ENCODE results near the gene CYTH3.
"Not testable (repeated sequence)": the region's sequence is repeated elsewhere in the genome, so short reads cannot be mapped to it uniquely, and the experiment has no call there.

Gene CYTH3, protein sequence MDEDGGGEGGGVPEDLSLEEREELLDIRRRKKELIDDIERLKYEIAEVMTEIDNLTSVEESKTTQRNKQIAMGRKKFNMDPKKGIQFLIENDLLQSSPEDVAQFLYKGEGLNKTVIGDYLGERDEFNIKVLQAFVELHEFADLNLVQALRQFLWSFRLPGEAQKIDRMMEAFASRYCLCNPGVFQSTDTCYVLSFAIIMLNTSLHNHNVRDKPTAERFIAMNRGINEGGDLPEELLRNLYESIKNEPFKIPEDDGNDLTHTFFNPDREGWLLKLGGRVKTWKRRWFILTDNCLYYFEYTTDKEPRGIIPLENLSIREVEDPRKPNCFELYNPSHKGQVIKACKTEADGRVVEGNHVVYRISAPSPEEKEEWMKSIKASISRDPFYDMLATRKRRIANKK

DNA sequence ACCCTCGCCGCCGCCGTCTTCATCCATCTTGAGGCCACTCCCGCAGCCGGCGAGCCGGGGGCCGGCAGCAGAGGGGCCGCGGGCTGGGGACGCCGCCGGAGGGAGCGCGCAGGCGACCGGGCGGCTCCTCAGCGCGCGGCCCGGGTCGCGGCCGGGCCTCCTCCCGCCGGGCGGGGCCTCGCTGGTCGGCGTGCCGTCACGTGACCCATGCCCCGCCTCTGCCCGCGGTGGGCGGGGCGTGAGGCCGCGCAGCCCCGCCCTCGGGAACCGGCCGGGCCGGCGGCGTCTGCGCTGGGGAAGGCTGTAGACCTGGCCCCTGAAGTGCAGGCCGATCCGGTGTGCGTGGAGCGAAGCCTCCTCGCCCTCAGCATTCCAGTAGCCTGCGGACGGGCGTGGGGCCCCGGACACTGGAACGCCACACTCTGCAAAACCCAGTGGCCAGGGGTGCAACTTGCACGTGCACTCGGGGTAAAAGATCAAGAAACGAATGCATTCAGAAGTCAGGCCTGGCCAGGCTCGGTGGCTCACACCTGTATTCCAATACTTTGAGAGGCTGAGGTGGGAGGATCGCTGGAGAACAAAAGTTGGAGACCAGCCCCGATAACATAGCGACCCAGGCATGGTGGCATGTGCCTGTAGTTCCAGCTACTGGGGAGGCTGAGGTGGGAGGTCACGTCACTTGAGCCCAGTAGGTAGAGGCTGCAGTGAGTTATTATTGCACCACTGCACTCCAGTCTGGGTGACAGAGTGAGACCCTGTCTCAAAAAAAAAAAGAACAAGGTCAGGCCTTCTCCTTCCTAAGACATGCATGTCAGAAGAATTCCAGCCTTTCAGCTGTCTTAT, at the start of gene CYTH3:
TSS of gene CYTH3 (minus strand) at position 144 of the 843 bp plus-strand sequence. CDS start at position 27, 117 bp downstream.
- Histone ChIP-seq H4K20me1 (peaks cover 43% of the 10 kb centered on the region), H3K4me1 (peaks cover 52% of the 10 kb centered on the region), H3K27me3 (no peaks in the 10 kb centered on the region), H3K9me3 (no peaks in the 10 kb centered on the region), H3K4me2 (peak within 1 kb of the TSS; percentile 100), H3K4me3 (peak within 1 kb of the TSS; percentile 90), H3K9ac (peak within 1 kb of the TSS; percentile 87), H3K36me3 (no peaks in the 10 kb centered on the region), H3K27ac (peak within 1 kb of the TSS; percentile 72)
- TF ChIP-seq Cebpa-rat (IDR thresholded peaks at IDR 0.05) = no peak

DNA sequence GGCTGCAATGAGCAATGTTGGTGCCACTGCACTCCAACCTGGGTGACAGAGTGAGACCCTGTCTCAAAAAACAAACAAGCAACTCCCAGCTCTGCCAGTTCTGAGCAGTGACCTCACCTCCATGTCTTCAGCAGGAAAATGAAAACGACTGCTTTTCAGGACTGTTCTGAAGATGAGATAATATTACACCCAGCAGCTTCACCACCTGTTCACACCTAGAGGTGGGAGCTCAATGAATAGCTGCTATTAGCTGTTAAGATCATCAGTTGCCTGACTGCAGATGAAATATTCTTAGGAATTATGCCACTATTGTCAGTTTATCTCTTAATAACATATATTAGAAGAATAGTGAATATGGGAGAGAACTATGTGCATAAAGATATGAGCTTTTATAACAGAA, 48.4 kb upstream of the CYTH3 start:
- no peak for TF ChIP-seq Cebpa-rat (IDR thresholded peaks at IDR 0.05)
- no peak overlapping the region for H3K27ac ChIP-seq
- no peak overlapping the region for H3K4me2 ChIP-seq
- no peaks in the 10 kb centered on the region for H3K36me3 ChIP-seq
- H4K20me1 ChIP-seq = no peaks in the 10 kb centered on the region
- peaks cover 30% of the 10 kb centered on the region for H3K4me1 ChIP-seq
- H3K9ac ChIP-seq = no peak overlapping the region
- H3K9me3 ChIP-seq = no peaks in the 10 kb centered on the region
- no peaks in the 10 kb centered on the region for H3K27me3 ChIP-seq
- no peak overlapping the region for H3K4me3 ChIP-seq

DNA sequence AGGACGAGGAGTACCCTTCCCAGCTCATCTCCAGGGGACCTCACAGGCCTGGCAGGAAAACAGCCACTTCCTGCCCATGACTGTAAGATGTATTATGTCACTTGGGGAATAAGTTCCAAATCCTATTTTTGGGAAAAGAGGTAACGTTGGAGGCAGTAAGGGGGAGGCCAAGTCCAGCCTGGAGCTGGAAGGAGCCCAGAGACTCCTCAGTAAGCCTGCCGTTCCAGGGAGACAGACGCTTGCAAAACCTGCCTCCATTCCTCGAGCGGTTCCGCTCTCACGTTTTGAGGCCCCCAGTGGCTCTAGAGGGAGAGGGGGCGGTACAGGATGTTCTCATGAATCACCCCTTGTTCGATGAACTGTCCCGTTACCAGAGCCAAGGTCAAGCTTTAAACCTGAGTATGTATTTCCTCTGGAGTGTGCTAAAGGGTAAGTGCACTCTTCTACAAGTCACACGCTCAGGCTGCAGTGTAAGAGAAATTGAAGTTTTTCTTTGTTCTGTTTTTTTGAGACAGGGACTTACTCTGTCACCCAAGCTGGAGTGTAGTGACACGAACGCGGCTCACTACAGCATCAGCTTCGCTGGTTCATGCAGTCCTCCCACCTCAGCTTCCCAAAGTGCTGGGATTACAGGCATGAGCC, 45.5 kb upstream of the CYTH3 start:
- TF ChIP-seq Cebpa-rat (IDR thresholded peaks at IDR 0.05) = no peak
- Histone ChIP-seq H3K9me3 (no peaks in the 10 kb centered on the region), H4K20me1 (no peaks in the 10 kb centered on the region), H3K27ac (peak overlapping the region; percentile 68), H3K9ac (peak overlapping the region; percentile 25), H3K4me2 (peak overlapping the region; percentile 81), H3K27me3 (no peaks in the 10 kb centered on the region), H3K36me3 (no peaks in the 10 kb centered on the region), H3K4me1 (peaks cover 33% of the 10 kb centered on the region), H3K4me3 (0 out of 2 replicates have a peak overlapping the region, but pooled peaks have one; percentile 8)

DNA sequence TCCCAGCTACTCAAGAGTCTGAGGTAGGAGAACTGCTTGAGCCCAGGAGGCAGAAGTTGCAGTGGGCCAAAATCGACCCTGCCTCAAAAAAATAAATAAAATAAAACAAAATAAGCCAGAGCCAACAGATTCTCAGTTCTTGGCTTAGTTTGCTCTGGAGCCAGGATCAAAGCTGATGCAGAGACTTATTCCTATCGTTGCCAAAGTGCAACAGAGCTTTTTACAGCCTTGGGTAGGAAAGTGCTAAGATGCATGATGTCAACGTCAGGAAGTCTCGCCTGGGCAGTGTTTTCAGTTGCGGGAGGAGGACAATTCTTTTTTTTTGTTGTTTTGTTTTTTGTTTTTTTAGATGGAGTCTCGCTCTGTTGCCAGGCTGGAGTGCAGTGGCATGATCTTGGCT, 43.8 kb upstream of the CYTH3 start:
- Histone ChIP-seq H4K20me1 (no peaks in the 10 kb centered on the region), H3K36me3 (no peaks in the 10 kb centered on the region), H3K4me1 (peaks cover 33% of the 10 kb centered on the region), H3K9ac (no peak overlapping the region), H3K4me3 (no peak overlapping the region), H3K9me3 (no peaks in the 10 kb centered on the region), H3K27me3 (no peaks in the 10 kb centered on the region), H3K27ac (peak overlapping the region; percentile 22; the same call in 1 of the 2 replicates), H3K4me2 (no peak overlapping the region)
- no peak for TF ChIP-seq Cebpa-rat (IDR thresholded peaks at IDR 0.05)

DNA sequence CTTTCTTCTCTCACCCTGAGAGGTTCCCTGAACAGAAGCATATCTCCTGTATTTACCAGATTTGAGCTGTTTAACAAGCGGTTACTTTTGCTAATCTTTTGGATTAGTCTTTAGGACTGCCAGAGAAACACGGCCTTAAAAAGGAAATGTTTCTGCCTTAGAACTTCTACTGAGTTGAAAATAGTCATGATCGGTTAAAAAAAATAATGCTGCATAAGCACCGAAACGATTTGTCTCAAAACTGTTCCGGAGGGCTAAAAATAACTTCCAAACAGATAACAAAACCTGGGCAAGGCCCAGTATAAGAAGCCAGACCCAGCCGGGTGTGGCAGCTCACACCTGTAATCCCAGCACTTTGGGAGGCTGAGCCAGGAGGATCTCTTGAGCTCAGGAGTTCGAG, 43.3 kb upstream of the CYTH3 start:
- H3K4me1 ChIP-seq = peaks cover 33% of the 10 kb centered on the region
- TF ChIP-seq Cebpa-rat (IDR thresholded peaks at IDR 0.05) = no peak
- no peak overlapping the region for H3K9ac ChIP-seq
- H3K4me3 ChIP-seq = no peak overlapping the region
- no peaks in the 10 kb centered on the region for H3K27me3 ChIP-seq
- no peaks in the 10 kb centered on the region for H4K20me1 ChIP-seq
- no peak overlapping the region for H3K4me2 ChIP-seq
- peak overlapping the region; percentile 22; the same call in 1 of the 2 replicates for H3K27ac ChIP-seq
- no peaks in the 10 kb centered on the region for H3K9me3 ChIP-seq
- H3K36me3 ChIP-seq = no peaks in the 10 kb centered on the region

DNA sequence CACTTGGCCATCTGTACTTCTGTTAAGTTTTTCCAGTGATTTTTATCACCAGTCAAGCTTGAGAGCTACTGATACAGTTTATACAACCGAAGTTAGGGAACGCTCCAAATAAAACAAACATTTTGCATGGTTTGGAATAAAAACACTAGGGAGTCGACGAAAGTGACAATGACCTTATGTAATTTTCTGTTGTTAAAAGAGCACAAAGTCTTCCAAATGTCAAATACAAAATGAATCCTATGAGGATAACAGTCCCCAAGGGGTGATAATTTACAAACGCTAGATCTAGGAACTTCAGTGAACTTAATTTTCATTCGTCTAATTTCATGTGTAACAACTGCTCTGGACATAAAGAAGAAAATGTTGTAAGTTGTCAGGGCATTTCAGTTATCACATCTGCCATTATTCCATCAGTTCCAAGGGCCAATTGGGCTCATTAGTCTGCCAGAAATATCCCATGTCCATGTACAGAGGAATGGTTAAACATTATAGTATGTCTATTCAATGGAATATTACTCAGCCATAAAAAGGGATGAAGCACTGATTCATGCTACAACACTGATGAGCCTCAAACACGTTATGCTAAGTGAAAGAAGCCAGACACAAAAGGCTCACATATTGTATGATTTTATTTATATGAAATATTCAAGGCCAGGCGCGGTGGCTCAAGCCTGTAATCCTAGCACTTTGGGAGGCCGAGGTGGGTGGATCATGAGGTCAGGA, 38.0 kb upstream of the CYTH3 start:
- H3K4me1 ChIP-seq = peaks cover 15% of the 10 kb centered on the region
- no peak overlapping the region for H3K4me2 ChIP-seq
- H3K9me3 ChIP-seq = no peaks in the 10 kb centered on the region
- no peak overlapping the region for H3K4me3 ChIP-seq
- no peak overlapping the region for H3K27ac ChIP-seq
- H3K9ac ChIP-seq = no peak overlapping the region
- H3K27me3 ChIP-seq = no peaks in the 10 kb centered on the region
- TF ChIP-seq Cebpa-rat (IDR thresholded peaks at IDR 0.05) = no peak
- H4K20me1 ChIP-seq = no peaks in the 10 kb centered on the region
- H3K36me3 ChIP-seq = no peaks in the 10 kb centered on the region

DNA sequence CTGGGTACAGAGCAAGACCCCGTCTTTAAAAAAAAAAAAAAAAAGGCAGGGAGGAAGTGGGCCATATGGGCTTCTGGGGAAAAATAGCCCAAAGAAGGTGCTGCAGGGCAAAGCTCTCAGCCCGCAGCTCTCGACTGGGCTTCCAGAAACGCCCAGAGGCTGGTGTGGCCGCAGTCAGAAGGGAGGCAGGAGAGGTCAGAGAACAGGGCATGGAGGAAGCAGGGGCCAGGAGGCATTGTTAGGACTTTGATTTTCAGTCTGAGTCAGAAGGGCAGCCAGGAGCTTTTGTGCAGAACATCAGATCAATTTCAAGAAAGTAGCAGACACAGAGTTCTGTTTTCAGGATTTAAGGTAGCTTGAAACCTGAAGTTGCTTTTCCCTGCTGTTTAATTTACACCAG, 35.3 kb upstream of the CYTH3 start:
- peak overlapping the region; percentile 32; the same call in 1 of the 2 replicates for H3K9ac ChIP-seq
- H4K20me1 ChIP-seq = no peaks in the 10 kb centered on the region
- no peaks in the 10 kb centered on the region for H3K9me3 ChIP-seq
- H3K4me3 ChIP-seq = no peak overlapping the region
- peaks cover 15% of the 10 kb centered on the region for H3K4me1 ChIP-seq
- H3K4me2 ChIP-seq = no peak overlapping the region
- TF ChIP-seq Cebpa-rat (IDR thresholded peaks at IDR 0.05) = no peak
- H3K27me3 ChIP-seq = no peaks in the 10 kb centered on the region
- no peak overlapping the region for H3K27ac ChIP-seq
- H3K36me3 ChIP-seq = no peaks in the 10 kb centered on the region

DNA sequence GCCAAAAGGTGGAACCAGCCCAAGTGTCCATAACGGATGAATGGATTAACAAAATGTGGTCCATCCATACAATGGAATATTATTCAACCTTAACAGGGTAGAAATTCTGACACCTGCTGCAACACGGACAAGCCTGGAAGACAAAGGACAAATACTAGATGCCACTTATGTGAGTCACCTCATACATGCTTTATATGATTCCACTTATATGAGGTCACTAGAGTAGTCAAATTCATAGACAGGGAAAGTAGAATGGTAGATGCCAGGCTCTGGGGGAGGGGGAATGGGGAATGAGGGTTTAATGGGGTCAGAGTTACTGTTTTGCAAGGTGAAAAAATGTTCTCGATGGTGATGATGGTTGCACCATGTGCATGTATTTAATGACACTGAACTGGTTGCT, 34.0 kb upstream of the CYTH3 start:
- Histone ChIP-seq H3K36me3 (no peaks in the 10 kb centered on the region), H3K9ac (no peak overlapping the region), H4K20me1 (no peaks in the 10 kb centered on the region), H3K4me2 (no peak overlapping the region), H3K27ac (no peak overlapping the region), H3K4me3 (no peak overlapping the region), H3K9me3 (no peaks in the 10 kb centered on the region), H3K4me1 (peaks cover 24% of the 10 kb centered on the region), H3K27me3 (no peaks in the 10 kb centered on the region)
- no peak for TF ChIP-seq Cebpa-rat (IDR thresholded peaks at IDR 0.05)

DNA sequence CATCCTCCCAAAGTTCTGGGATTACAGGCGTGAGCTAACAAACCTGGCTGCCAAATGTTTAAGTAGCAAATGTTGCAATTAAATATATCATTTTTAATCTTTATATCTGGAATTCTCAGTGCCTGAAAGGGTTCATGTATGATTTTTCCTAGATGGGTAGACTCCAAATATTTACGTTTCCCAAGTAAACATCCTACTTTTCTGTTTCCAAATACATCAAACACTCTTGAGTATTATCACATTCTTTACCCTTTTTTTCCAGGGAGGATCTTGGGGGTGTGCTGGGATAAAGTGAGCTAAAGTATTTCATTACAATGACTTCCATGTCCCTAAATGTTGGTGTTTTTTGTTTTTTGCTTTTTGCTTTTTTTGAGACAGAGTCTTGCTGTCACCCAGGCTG, 32.9 kb upstream of the CYTH3 start:
- Histone ChIP-seq H3K27me3 (no peaks in the 10 kb centered on the region), H4K20me1 (no peaks in the 10 kb centered on the region), H3K4me2 (no peak overlapping the region), H3K4me1 (peaks cover 35% of the 10 kb centered on the region), H3K9ac (no peak overlapping the region), H3K36me3 (no peaks in the 10 kb centered on the region), H3K27ac (no peak overlapping the region), H3K9me3 (no peaks in the 10 kb centered on the region), H3K4me3 (no peak overlapping the region)
- TF ChIP-seq Cebpa-rat (IDR thresholded peaks at IDR 0.05) = no peak

DNA sequence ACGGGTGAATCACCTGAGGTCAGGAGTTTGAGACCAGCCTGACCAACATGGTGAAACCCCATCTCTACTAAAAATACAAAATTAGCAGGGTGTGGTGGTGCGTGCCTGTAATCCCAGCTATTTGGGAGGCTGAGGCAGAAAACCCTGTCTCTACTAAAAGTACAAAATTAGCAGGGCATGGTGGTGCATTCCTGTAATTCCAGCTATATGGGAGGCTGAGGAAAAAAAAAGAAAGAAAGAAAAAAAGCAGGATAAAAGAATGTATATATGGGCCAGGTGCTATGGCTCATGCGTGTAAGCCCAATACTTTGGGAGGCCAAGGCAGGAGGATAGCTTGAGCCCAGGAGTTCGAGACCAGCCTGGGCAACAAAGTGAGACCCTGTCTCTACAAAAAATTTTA, 29.0 kb upstream of the CYTH3 start:
- H3K4me1 ChIP-seq = peaks cover 54% of the 10 kb centered on the region
- H3K9ac ChIP-seq, H3K36me3 ChIP-seq, H3K27me3 ChIP-seq, H3K4me2 ChIP-seq, H3K27ac ChIP-seq, H4K20me1 ChIP-seq, H3K4me3 ChIP-seq, H3K9me3 ChIP-seq: not testable (repeated sequence)
